NB4 (cell line): ENCODE measurements around the gene DLG2.
"Not testable (repeated sequence)": the region's sequence is repeated elsewhere in the genome, so short reads cannot be mapped to it uniquely, and the experiment has no call there.

Source experiments
- DNase-seq: peaks from one replicate; pipeline ENCODE4 v3.0.0; 2010; ENCODE audit warnings: low read depth
- H3K4me3 ChIP-seq: one replicate; pipeline ENCODE4 v1.5.1; 2011; ENCODE audit warnings: mild to moderate bottlenecking, low read depth, low read length, moderate library complexity
- MYC ChIP-seq: IDR thresholded peaks from 2 replicates; pipeline ENCODE4 v1.6.1; 2011; ENCODE audit warnings: low read depth, low read length
- POLR2A ChIP-seq: IDR thresholded peaks from 2 replicates; pipeline ENCODE4 v1.6.1; 2011; ENCODE audit warnings: mild to moderate bottlenecking; ENCODE audit not compliant: insufficient read length; ENCODE audit errors: extremely low read depth
- TF ChIP-seq, protein P1 (sequence below): IDR thresholded peaks from 2 replicates; pipeline ENCODE4 v1.6.1; 2011; ENCODE audit warnings: low read depth, low read length
- TF ChIP-seq, protein P2 (sequence below): IDR thresholded peaks from one replicate; pipeline ENCODE4 v1.5.1; 2012; ENCODE audit warnings: low read depth, low read length

DLG2 gene

DNA sequence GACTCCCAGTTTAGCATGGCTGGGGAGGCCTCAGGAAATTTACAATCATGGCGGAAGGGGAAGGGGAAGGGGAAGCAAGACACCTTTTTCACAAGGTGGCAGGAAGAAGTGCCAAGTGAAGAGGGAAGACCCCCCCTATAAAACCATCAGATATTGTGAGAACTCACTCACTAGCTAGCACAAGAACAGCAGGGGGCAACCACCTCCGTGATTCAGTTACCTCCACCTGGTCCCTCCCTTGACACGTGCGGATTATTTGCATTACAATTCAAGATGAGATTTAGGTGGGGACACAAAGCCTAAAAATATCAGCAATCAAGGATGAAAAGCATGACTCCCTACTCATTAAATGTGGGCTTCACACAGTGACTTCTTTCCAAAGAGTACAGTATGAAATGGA lies 2186.0 kb downstream of the DLG2 start:
- no peak for TF ChIP-seq MYC
- TF ChIP-seq, protein P1, sequence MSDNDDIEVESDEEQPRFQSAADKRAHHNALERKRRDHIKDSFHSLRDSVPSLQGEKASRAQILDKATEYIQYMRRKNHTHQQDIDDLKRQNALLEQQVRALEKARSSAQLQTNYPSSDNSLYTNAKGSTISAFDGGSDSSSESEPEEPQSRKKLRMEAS: no peak
- TF ChIP-seq, protein P2, sequence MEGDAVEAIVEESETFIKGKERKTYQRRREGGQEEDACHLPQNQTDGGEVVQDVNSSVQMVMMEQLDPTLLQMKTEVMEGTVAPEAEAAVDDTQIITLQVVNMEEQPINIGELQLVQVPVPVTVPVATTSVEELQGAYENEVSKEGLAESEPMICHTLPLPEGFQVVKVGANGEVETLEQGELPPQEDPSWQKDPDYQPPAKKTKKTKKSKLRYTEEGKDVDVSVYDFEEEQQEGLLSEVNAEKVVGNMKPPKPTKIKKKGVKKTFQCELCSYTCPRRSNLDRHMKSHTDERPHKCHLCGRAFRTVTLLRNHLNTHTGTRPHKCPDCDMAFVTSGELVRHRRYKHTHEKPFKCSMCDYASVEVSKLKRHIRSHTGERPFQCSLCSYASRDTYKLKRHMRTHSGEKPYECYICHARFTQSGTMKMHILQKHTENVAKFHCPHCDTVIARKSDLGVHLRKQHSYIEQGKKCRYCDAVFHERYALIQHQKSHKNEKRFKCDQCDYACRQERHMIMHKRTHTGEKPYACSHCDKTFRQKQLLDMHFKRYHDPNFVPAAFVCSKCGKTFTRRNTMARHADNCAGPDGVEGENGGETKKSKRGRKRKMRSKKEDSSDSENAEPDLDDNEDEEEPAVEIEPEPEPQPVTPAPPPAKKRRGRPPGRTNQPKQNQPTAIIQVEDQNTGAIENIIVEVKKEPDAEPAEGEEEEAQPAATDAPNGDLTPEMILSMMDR: no peak
- TF ChIP-seq POLR2A: no peak
- no peak for DNase-seq
- H3K4me3 ChIP-seq: no peak overlapping the region

DNA sequence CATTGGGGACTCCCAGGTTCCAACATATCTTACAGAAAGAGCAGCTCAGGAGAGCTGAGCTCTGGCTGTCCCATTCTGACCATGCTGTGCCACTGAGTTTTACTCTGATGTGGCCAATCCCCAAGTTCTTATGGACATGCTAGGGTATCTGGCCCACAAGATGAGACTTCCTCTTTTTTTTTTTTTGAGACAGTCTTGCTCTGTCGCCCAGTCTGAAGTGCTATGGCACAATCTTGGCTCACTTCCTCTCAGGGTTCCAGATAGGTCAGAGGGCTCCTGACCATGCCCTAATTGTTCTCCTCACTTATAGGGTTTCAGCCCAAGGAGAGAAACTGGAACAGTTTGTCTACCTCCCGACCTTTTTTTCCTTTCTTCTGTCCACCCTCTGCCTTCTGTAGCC lies 2188.7 kb downstream of the DLG2 start:
- TF ChIP-seq, protein P2: no peak
- no peak for TF ChIP-seq MYC
- TF ChIP-seq POLR2A: no peak
- TF ChIP-seq, protein P1: no peak
- no peak overlapping the region for H3K4me3 ChIP-seq
- peak; percentile 68 for DNase-seq

DNA sequence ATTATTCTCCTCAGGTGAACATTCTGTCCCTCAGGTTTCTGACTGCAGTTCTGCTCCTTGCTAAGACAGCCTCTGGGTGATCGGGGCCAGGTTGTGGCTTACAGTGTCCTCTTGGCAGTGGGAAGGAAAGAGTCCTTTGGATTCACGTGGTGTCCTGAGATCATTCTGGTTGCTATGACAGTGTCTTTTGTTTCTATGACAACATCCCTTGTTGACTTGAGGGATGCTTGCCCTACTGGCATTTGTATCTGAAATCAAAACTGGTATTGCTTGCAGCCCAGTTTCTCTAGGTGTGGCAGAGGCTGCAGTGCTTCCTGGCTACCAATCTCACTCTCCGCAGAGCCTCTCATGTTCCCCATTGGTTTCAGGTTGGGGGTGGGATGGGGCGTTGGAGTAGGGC lies 2189.2 kb downstream of the DLG2 start:
- TF ChIP-seq POLR2A: no peak
- TF ChIP-seq MYC: no peak
- no peak for DNase-seq
- H3K4me3 ChIP-seq: no peak overlapping the region

DNA sequence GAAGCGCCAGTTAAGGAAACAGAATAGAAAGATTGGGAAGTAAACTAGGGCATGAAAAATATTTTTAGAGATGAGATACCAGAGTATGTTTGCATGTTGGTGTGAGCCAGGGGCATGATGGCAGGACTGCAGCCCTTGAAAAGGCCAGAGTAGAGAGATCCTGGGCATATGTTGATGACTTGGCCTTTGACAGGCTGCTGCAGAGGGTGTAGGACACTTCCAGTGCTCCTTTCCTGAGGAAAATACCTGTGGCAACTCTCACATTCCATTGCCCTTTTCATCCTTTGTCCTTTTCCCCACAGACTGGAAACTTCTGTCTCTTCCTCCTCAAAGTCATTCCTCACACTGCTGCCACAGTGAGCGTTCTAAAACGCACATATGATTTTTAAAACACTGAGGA lies 2190.3 kb downstream of the DLG2 start:
- H3K4me3 ChIP-seq: no peak overlapping the region
- TF ChIP-seq, protein P1: no peak
- no peak for TF ChIP-seq POLR2A
- TF ChIP-seq, protein P2: no peak
- no peak for TF ChIP-seq MYC
- no peak for DNase-seq

DNA sequence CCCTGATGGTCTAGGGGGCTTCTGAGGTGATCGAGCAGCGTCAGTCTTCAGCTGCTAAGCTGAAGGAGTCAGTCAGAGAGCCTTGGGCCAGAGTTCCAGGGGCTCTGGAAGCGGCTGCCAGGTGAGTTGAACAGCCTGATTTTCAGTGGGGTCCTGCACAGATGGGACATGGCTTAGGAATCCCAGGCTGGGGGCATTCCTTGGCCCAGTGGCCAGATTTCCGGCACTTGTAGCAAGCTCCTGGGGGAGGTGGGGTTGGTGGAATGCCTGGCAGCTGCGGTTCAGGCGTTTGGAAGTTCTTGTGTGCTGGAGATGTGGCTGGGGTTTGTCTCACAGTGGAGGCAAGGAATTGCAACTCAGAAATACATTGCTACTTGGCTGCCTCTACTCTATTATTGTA lies 2192.3 kb downstream of the DLG2 start:
- not testable (repeated sequence) for H3K4me3 ChIP-seq, DNase-seq

DNA sequence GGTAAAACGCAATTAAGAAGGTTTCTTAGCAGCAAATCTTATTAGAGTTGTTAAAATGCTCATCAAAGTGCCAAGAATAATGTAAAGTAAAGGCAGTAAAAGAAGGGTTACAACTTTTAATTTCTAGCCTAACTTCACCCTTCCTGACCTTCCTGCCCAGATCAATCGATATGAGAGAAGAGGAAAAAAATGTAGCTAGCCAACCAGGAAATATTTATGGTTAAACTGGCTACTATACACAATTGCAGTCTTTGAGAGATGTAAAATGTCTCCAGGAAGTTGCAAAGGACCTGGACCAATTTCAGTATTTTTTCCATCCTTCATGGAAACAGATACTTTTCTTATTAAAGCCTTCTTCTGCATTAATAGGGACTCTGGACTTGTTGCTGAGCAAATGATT lies 2199.2 kb downstream of the DLG2 start:
- H3K4me3 ChIP-seq: no peak overlapping the region
- no peak for DNase-seq
- TF ChIP-seq POLR2A: no peak
- TF ChIP-seq, protein P2: no peak
- TF ChIP-seq MYC: no peak
- TF ChIP-seq, protein P1: no peak

DNA sequence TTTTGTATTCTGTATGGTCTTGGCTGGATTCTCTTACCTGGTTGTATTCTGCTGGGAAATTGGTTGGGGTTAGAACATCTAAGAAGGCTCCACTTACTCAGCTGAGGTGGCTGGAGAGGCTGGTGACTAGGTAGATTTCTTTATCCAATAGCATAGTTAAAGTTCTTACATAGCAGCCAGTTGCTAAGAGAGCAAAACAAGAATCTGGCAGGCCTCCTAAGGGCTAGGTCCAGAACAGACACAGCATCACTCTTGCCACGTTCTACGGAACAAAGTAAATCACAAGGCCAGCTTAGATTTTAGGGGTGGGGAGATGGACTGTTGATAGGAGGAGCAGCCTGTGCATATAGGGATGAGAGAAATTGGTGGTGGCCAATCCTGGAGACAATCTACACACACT lies 2199.6 kb downstream of the DLG2 start:
- no peak overlapping the region for H3K4me3 ChIP-seq
- DNase-seq: no peak
- TF ChIP-seq, protein P2: no peak
- no peak for TF ChIP-seq MYC
- no peak for TF ChIP-seq POLR2A
- TF ChIP-seq, protein P1: no peak
